WTC11 (cell line): ENCODE results near the gene MRC1. TPM values are rescaled to one million over a fixed set of nuclear protein-coding genes. Genes with fewer than 3 reads are reported as not detected.

Experiments used
- ATAC-seq: fragments of 200-7000 bp; cut with Tn5 transposase; 2 replicates; pipeline ENCODE4 v1.10.0; 2021; ENCODE audit warnings: mild to moderate bottlenecking, moderate library complexity
- CTCF ChIA-PET: fragments of 300-600 bp; sonication (Branson Sonifier 250); formaldehyde crosslinking; loops from one replicate; lab custom pipeline; 2021; ENCODE audit warnings: antibody characterized with exemption; lab: Charles Lee
- POLR2A ChIA-PET: fragments of 350-600 bp; sonication (Branson Sonifier 250); formaldehyde crosslinking; loops from one replicate; lab custom pipeline; 2021; ENCODE audit warnings: antibody characterized with exemption; lab: Charles Lee
- DNase-seq: peaks from one replicate; pipeline ENCODE4 v3.0.0; 2021; ENCODE audit warnings: low spot score
- H3K27ac Mint-ChIP-seq: 2 replicates; pipeline ENCODE4 v1.8.0; 2021; ENCODE audit warnings: mixed read lengths
- H3K27me3 Mint-ChIP-seq: 2 replicates; pipeline ENCODE4 v1.8.0; 2021; ENCODE audit warnings: low read depth, mild to moderate bottlenecking, moderate library complexity, mixed read lengths
- H3K36me3 Mint-ChIP-seq: 2 replicates; pipeline ENCODE4 v1.8.0; 2021; ENCODE audit warnings: mixed read lengths
- H3K4me1 Mint-ChIP-seq: 2 replicates; pipeline ENCODE4 v1.8.0; 2022; ENCODE audit warnings: mixed read lengths
- H3K4me3 Mint-ChIP-seq: 2 replicates; pipeline ENCODE4 v1.8.0; 2021; ENCODE audit warnings: mild to moderate bottlenecking, moderate library complexity, mixed read lengths
- H3K9me3 Mint-ChIP-seq: 2 replicates; pipeline ENCODE4 v1.8.0; 2021; ENCODE audit warnings: mixed read lengths
- CREM ChIP-seq: sonication (generic); formaldehyde crosslinking; IDR thresholded peaks from 2 replicates; pipeline ENCODE4 v1.8.1; 2022; ENCODE audit warnings: mild to moderate bottlenecking, missing genetic modification reagents, moderate library complexity
- E2F1 ChIP-seq: sonication (generic); formaldehyde crosslinking; IDR thresholded peaks from 2 replicates; pipeline ENCODE4 v1.8.0; 2022; ENCODE audit warnings: mild to moderate bottlenecking, missing genetic modification reagents
- ESRRA ChIP-seq: sonication (generic); formaldehyde crosslinking; IDR thresholded peaks from 2 replicates; pipeline ENCODE4 v1.8.1; 2022; ENCODE audit warnings: mild to moderate bottlenecking, missing genetic modification reagents, borderline replicate concordance
- ETV6 ChIP-seq: sonication (generic); formaldehyde crosslinking; IDR thresholded peaks from 2 replicates; pipeline ENCODE4 v1.8.1; 2022; ENCODE audit warnings: mild to moderate bottlenecking, missing genetic modification reagents
- FOXJ3 ChIP-seq: sonication (generic); formaldehyde crosslinking; IDR thresholded peaks from 2 replicates; pipeline ENCODE4 v1.9.0; 2021; ENCODE audit warnings: missing genetic modification reagents, mild to moderate bottlenecking, borderline replicate concordance
- GRHL2 ChIP-seq: fragments of 250-450 bp; sonication (Bioruptor Pico); IDR thresholded peaks from 2 replicates; pipeline ENCODE4 v1.8.0; 2022; ENCODE audit warnings: mild to moderate bottlenecking, moderate library complexity; ENCODE audit not compliant: insufficient replicate concordance, severe bottlenecking
- GTF2I ChIP-seq: fragments of 250-450 bp; sonication (Bioruptor Pico); conservative IDR thresholded peaks from 2 replicates; pipeline ENCODE4 v1.4.0; 2021; ENCODE audit warnings: mild to moderate bottlenecking
- MXD4 ChIP-seq: fragments of 250-450 bp; sonication (Bioruptor Pico); IDR thresholded peaks from 2 replicates; pipeline ENCODE4 v1.8.0; 2021; ENCODE audit warnings: mild to moderate bottlenecking, moderate library complexity, borderline replicate concordance
- NR1H2 ChIP-seq: sonication (generic); formaldehyde crosslinking; IDR thresholded peaks from 2 replicates; pipeline ENCODE4 v1.9.0; 2021; ENCODE audit warnings: mild to moderate bottlenecking, moderate library complexity, missing genetic modification reagents
- NR2C2 ChIP-seq: sonication (generic); formaldehyde crosslinking; IDR thresholded peaks from 2 replicates; pipeline ENCODE4 v1.8.0; 2022; ENCODE audit warnings: mild to moderate bottlenecking, missing genetic modification reagents
- SMAD3 ChIP-seq: sonication (generic); formaldehyde crosslinking; IDR thresholded peaks from 2 replicates; pipeline ENCODE4 v1.8.0; 2022; ENCODE audit warnings: missing genetic modification reagents, mild to moderate bottlenecking, borderline replicate concordance
- STAT6 ChIP-seq: sonication (generic); formaldehyde crosslinking; conservative IDR thresholded peaks from 2 replicates; pipeline ENCODE4 v1.8.1; 2023; ENCODE audit warnings: mild to moderate bottlenecking, low read depth, missing genetic modification reagents, moderate library complexity
- TEAD4 ChIP-seq: sonication (generic); formaldehyde crosslinking; IDR thresholded peaks from 2 replicates; pipeline ENCODE4 v1.8.0; 2022; ENCODE audit warnings: mild to moderate bottlenecking, missing genetic modification reagents
- TP53 ChIP-seq: sonication (generic); formaldehyde crosslinking; IDR thresholded peaks from 2 replicates; pipeline ENCODE4 v1.8.1; 2023; ENCODE audit warnings: mild to moderate bottlenecking, missing genetic modification reagents
- ZNF219 ChIP-seq: sonication (generic); formaldehyde crosslinking; IDR thresholded peaks from 2 replicates; pipeline ENCODE4 v1.8.0; 2023; ENCODE audit warnings: missing genetic modification reagents, mild to moderate bottlenecking, borderline replicate concordance
- ZNF232 ChIP-seq: sonication (generic); formaldehyde crosslinking; IDR thresholded peaks from 2 replicates; pipeline ENCODE4 v1.8.0; 2022; ENCODE audit warnings: mild to moderate bottlenecking, missing genetic modification reagents
- ZNF263 ChIP-seq: sonication (generic); formaldehyde crosslinking; IDR thresholded peaks from 2 replicates; pipeline ENCODE4 v1.8.1; 2022; ENCODE audit warnings: low read depth, mild to moderate bottlenecking, moderate library complexity, missing genetic modification reagents
- ZNF396 ChIP-seq: fragments of 250-450 bp; sonication (Bioruptor Pico); IDR thresholded peaks from 2 replicates; pipeline ENCODE4 v1.8.0; 2021; ENCODE audit warnings: mild to moderate bottlenecking, moderate library complexity, borderline replicate concordance
- total RNA-seq: library from RNA; stranded (reverse); gene quantifications from 3 replicates; pipeline ENCODE4 v1.2.3, GENCODE V29; 2021
- TF ChIP-seq, protein P1 (sequence below): sonication (generic); formaldehyde crosslinking; conservative IDR thresholded peaks from 2 replicates; pipeline ENCODE4 v1.8.1; 2022; ENCODE audit warnings: mild to moderate bottlenecking, missing genetic modification reagents
- TF ChIP-seq, protein P2 (sequence below): fragments of 250-450 bp; sonication (Bioruptor Pico); IDR thresholded peaks from 2 replicates; pipeline ENCODE4 v1.9.0; 2021; ENCODE audit warnings: mild to moderate bottlenecking, borderline replicate concordance
- TF ChIP-seq, protein P3 (sequence below): sonication (generic); formaldehyde crosslinking; IDR thresholded peaks from 2 replicates; pipeline ENCODE4 v1.8.0; 2022; ENCODE audit warnings: mild to moderate bottlenecking, missing genetic modification reagents
- TF ChIP-seq, protein P4 (sequence below): sonication (generic); formaldehyde crosslinking; IDR thresholded peaks from 2 replicates; pipeline ENCODE4 v1.8.1; 2022; ENCODE audit warnings: mild to moderate bottlenecking, moderate library complexity, missing genetic modification reagents
- TF ChIP-seq, protein P5 (sequence below): sonication (generic); formaldehyde crosslinking; IDR thresholded peaks from 2 replicates; pipeline ENCODE4 v1.8.1; 2022; ENCODE audit warnings: mild to moderate bottlenecking, missing genetic modification reagents, moderate library complexity, borderline replicate concordance
- TF ChIP-seq, protein P6 (sequence below): fragments of 200-600 bp; IDR thresholded peaks from 2 replicates; pipeline ENCODE4 v1.8.0; 2022; ENCODE audit warnings: antibody characterized with exemption

MRC1 gene
- total RNA-seq, 1 experiment from 2014 or later = 0.33 TPM

GRCh38 chr10:17880601-17881000, 71.5 kb downstream of the MRC1 start (continued):
- TF ChIP-seq E2F1 (CRISPR knock-in tag) (no peak), GTF2I (no peak), SMAD3 (CRISPR knock-in tag) (no peak), TP53 (CRISPR knock-in tag) (no peak), ZNF263 (CRISPR knock-in tag) (no peak), FOXJ3 (CRISPR knock-in tag) (no peak), ZNF232 (CRISPR knock-in tag) (no peak), TEAD4 (CRISPR knock-in tag) (no peak), GRHL2 (CRISPR knock-in tag) (no peak), ESRRA (no peak), ZNF219 (CRISPR knock-in tag) (no peak), CREM (no peak)
- TF ChIP-seq, protein P1, sequence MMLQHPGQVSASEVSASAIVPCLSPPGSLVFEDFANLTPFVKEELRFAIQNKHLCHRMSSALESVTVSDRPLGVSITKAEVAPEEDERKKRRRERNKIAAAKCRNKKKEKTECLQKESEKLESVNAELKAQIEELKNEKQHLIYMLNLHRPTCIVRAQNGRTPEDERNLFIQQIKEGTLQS (CRISPR knock-in tag) = no peak
- TF ChIP-seq, protein P2, sequence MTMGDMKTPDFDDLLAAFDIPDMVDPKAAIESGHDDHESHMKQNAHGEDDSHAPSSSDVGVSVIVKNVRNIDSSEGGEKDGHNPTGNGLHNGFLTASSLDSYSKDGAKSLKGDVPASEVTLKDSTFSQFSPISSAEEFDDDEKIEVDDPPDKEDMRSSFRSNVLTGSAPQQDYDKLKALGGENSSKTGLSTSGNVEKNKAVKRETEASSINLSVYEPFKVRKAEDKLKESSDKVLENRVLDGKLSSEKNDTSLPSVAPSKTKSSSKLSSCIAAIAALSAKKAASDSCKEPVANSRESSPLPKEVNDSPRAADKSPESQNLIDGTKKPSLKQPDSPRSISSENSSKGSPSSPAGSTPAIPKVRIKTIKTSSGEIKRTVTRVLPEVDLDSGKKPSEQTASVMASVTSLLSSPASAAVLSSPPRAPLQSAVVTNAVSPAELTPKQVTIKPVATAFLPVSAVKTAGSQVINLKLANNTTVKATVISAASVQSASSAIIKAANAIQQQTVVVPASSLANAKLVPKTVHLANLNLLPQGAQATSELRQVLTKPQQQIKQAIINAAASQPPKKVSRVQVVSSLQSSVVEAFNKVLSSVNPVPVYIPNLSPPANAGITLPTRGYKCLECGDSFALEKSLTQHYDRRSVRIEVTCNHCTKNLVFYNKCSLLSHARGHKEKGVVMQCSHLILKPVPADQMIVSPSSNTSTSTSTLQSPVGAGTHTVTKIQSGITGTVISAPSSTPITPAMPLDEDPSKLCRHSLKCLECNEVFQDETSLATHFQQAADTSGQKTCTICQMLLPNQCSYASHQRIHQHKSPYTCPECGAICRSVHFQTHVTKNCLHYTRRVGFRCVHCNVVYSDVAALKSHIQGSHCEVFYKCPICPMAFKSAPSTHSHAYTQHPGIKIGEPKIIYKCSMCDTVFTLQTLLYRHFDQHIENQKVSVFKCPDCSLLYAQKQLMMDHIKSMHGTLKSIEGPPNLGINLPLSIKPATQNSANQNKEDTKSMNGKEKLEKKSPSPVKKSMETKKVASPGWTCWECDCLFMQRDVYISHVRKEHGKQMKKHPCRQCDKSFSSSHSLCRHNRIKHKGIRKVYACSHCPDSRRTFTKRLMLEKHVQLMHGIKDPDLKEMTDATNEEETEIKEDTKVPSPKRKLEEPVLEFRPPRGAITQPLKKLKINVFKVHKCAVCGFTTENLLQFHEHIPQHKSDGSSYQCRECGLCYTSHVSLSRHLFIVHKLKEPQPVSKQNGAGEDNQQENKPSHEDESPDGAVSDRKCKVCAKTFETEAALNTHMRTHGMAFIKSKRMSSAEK (CRISPR knock-in tag) = no peak
- TF ChIP-seq, protein P3, sequence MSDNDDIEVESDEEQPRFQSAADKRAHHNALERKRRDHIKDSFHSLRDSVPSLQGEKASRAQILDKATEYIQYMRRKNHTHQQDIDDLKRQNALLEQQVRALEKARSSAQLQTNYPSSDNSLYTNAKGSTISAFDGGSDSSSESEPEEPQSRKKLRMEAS = no peak

- no peaks in the 10 kb centered on the region for H3K4me1 Mint-ChIP-seq
- DNase-seq (no peak), ATAC-seq (no peak)
- ChIA-PET POLR2A (no interaction called here), CTCF (no interaction called here)
- H3K36me3 Mint-ChIP-seq = no peaks in the 10 kb centered on the region
- no peaks in the 10 kb centered on the region for H3K27me3 Mint-ChIP-seq
- no peak overlapping the region for H3K27ac Mint-ChIP-seq
- H3K9me3 Mint-ChIP-seq = peaks cover 8% of the 10 kb centered on the region
- no peak overlapping the region for H3K4me3 Mint-ChIP-seq
- no peak for TF ChIP-seq TEAD4 (CRISPR knock-in tag)
- TF ChIP-seq, protein P4, sequence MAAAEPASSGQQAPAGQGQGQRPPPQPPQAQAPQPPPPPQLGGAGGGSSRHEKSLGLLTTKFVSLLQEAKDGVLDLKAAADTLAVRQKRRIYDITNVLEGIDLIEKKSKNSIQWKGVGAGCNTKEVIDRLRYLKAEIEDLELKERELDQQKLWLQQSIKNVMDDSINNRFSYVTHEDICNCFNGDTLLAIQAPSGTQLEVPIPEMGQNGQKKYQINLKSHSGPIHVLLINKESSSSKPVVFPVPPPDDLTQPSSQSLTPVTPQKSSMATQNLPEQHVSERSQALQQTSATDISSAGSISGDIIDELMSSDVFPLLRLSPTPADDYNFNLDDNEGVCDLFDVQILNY (CRISPR knock-in tag) = no peak
- TF ChIP-seq, protein P3 = no peak
- no peak for TF ChIP-seq MXD4 (CRISPR knock-in tag)
- no peak for TF ChIP-seq ZNF396 (CRISPR knock-in tag)
- TF ChIP-seq ETV6 (CRISPR knock-in tag) = no peak
- TF ChIP-seq NR2C2 (CRISPR knock-in tag) = no peak
- TF ChIP-seq, protein P5, sequence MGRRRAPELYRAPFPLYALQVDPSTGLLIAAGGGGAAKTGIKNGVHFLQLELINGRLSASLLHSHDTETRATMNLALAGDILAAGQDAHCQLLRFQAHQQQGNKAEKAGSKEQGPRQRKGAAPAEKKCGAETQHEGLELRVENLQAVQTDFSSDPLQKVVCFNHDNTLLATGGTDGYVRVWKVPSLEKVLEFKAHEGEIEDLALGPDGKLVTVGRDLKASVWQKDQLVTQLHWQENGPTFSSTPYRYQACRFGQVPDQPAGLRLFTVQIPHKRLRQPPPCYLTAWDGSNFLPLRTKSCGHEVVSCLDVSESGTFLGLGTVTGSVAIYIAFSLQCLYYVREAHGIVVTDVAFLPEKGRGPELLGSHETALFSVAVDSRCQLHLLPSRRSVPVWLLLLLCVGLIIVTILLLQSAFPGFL (CRISPR knock-in tag) = no peak
- no peak for TF ChIP-seq NR1H2 (CRISPR knock-in tag)
- TF ChIP-seq STAT6 (CRISPR knock-in tag) = no peak
- TF ChIP-seq, protein P6, sequence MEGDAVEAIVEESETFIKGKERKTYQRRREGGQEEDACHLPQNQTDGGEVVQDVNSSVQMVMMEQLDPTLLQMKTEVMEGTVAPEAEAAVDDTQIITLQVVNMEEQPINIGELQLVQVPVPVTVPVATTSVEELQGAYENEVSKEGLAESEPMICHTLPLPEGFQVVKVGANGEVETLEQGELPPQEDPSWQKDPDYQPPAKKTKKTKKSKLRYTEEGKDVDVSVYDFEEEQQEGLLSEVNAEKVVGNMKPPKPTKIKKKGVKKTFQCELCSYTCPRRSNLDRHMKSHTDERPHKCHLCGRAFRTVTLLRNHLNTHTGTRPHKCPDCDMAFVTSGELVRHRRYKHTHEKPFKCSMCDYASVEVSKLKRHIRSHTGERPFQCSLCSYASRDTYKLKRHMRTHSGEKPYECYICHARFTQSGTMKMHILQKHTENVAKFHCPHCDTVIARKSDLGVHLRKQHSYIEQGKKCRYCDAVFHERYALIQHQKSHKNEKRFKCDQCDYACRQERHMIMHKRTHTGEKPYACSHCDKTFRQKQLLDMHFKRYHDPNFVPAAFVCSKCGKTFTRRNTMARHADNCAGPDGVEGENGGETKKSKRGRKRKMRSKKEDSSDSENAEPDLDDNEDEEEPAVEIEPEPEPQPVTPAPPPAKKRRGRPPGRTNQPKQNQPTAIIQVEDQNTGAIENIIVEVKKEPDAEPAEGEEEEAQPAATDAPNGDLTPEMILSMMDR = no peak
- TF ChIP-seq, all 79 proteins: peak for 0
These were observed 73.4 kb downstream of the MRC1 start for GRCh38 chr10:17882557-17882956.
